NOMO-1 treated with DMSO at 0.1 percent for 48 hours (cell line): ENCODE measurements around the gene TBCEL.
A peak's percentile ranks its signal among the peaks of the same experiment; 100 is the strongest.
"Not testable (repeated sequence)": the region's sequence is repeated elsewhere in the genome, so short reads cannot be mapped to it uniquely, and the experiment has no call there.

Source experiments
- DNase-seq: peaks from one replicate; lab custom pipeline; 2025; ENCODE audit not compliant: unreplicated experiment; lab: John Stamatoyannopoulos, UW

The TBCEL gene

DNA sequence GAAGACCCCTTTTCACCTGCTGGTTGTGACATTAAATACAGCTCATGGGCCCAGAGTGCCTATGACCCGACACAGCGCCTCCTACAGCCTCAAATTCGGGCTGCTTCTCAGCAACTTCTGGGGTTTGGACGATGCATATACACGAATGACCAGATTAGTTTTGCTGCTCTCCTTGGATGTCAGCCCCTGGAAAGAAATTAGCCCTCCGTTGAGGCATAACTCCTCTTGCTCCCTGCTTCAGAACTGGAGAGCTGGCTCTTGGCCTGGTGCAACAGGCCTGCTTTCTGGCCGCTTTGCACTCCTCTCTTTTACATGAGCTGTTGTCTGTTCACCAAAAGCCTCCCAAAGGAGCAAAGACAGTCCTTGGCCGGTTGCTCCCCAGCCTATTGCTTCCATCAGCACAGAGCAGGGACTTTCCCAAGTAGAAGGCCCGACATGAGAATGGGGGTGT lies 80.4 kb downstream of the TBCEL start:
- no peak for DNase-seq

DNA sequence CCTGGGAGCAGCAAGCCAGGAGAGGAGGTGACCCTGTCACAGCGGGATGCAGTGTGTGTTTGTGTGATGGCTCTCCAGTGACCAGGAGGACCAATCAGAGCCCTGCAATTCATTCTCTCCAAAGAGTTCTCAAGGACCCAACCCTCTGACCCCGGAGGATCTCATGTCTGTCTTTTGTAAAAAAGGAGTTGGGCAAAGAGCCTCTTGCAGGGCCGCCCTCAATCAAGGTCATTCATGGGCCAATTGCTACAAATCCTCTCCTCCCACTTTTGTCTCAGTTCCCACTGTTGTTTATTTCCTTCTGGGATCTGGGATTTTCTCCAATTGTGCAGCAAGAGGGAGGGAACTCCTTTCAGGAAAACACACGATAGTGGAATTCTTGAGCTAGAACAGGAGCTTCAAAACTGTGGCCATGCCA lies 81.2 kb downstream of the TBCEL start:
- DNase-seq, result no peak

DNA sequence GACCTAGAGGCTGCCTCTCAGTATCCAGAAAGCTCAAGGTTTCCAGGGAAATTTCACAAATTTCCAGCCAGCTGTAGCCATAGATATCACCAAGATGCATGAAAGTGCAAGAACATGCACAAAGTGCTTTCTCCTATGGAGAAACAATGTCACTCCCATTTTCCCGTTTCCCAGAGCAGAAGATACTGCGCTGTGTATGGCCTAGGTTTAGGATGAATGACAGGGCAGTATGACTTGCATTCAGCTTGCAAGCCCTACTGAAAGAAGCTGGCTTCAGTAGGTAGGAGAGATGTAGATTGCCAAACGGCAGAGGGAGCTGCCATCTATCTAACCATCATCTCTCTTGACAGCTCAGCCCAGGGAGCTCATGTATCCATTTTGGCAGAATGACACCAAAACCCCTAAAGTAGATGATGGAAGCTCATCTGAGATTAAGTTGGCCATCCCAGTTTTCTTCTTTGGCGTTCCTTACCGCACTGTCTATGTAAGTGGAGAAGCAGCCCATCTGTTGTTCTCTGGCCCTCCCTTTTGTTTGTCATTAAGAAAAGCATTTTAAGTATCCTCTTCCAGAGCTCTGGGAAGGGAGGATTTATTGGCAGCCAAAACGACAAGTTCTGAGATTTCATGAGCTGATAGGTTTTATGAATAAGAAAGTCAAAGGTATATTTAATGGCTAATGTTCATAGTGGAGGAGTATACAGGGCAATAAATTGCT lies 81.7 kb downstream of the TBCEL start:
- DNase-seq, result no peak

DNA sequence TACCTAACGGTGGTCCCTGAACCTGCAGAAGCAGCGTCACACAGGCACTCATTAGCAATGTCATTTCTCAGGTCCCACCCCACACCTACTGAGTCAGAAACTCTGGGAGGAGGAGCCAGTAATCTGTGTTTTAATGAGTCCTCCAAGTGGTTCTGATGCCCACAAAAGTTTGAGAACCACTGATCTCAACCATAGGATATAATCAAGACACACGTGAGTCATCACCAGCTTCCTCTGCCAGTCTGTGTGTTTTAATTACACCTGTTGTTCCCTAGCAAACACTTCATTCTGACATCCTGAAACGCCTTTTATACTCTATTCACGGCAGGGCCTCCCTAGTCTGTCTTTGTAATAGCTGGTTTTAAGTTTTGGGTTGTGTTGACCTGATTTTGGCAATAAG lies 82.9 kb downstream of the TBCEL start:
- DNase-seq, result no peak

DNA sequence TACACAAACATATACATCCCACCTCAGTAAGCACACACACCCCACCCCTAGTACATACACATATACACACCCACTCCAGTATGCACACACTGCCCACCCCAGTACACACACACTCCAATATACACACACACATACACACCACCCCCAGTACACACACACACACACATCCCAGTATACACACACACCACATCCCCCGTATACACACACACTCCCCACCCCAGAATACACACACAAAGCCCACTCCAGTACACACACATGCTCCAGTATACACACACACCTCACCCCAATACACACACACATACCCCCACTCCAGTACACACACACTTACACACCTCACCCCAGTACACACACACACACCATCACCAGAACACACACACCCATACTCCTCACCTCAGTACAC lies 84.5 kb downstream of the TBCEL start:
- no peak for DNase-seq

DNA sequence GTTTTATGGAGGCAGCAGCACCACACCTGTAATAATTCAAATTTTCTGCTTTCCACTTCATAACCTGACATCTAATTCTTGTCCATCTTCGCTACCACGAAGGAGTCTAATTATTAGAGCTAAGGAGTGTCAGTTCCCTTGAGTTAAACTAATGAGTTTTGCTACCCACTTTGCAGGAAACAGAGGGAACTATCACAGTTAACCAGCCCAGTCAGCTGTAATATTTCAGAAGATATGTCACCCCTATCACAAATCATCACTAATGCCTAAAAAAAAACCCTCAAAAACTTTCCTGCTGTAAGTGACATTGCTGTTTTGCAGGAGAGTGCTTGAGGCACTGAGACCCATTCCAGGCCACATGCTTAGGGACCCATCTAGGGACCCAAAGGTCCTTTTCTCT lies 85.6 kb downstream of the TBCEL start:
- DNase-seq, result no peak

DNA sequence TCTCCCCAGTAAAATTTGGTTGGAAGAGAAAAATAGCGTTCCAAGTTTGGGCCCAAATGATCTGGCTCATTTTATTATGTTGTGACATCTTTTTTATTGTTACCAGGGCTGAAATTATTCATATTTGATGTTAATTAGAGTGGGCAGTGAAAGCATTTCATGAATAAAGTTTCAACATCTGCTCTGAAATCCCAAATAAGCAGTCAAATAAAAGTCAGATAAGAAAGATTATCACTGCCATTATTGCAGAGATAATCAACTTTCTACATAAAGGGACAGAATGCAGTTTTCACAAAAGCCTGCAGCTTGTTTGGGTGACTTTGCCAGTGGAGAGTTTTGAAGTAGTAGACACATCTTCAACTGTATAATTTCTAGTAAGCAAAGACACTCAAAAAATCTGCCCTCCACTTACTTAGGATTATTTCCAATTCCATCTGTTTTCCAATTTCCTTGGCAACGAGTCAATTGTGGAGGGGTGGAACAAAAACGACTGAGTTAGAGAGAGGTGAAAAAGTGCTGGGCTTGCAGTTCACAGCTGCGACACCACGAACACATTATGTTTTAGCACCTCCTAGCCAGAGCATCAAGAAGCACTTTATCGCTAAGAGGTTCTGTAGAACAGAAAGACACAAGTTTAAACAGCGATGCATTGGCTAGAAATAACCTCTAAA lies 86.1 kb downstream of the TBCEL start:
- DNase-seq, result no peak

DNA sequence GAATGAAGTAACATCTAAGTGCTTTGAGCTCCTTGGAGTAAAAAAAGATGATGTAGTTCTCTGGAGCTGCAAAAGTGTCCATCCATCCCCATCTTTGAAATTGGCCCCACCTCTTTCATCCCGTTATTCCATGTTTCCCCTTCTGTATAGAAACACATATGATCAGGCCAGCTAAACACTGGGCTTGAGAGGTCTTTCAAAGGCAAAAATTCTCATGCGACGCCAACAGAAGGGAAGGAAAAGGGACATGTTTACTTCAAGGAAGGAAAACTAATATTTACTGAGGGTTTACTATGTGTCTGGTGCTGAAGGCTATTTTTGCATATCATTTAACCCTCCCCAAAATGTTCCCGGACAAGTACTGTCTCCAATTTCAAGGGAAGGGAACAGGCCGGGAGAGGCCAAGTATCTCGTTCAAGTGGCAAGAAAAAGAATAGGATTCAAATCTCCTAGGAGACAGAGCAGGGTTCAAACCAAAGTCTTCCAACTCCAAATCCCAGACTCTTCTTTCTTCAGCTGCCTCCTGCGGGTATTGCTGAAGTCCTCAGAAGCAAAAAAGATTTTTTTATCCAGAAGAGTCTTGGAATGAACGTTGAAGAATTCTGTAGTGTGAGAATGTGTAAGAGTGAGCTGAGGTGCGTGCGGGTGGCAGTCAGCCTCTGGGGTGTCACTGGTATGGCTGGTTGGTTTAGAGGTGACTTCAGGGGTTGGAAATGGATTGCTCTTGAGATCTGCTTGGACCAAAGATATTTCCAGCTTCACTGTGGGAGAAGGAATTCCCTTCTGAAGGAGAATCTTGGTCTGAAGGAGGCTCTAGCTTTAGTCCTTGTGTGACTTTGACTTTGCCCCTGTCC lies 87.2 kb downstream of the TBCEL start:
- DNase-seq, result no peak

DNA sequence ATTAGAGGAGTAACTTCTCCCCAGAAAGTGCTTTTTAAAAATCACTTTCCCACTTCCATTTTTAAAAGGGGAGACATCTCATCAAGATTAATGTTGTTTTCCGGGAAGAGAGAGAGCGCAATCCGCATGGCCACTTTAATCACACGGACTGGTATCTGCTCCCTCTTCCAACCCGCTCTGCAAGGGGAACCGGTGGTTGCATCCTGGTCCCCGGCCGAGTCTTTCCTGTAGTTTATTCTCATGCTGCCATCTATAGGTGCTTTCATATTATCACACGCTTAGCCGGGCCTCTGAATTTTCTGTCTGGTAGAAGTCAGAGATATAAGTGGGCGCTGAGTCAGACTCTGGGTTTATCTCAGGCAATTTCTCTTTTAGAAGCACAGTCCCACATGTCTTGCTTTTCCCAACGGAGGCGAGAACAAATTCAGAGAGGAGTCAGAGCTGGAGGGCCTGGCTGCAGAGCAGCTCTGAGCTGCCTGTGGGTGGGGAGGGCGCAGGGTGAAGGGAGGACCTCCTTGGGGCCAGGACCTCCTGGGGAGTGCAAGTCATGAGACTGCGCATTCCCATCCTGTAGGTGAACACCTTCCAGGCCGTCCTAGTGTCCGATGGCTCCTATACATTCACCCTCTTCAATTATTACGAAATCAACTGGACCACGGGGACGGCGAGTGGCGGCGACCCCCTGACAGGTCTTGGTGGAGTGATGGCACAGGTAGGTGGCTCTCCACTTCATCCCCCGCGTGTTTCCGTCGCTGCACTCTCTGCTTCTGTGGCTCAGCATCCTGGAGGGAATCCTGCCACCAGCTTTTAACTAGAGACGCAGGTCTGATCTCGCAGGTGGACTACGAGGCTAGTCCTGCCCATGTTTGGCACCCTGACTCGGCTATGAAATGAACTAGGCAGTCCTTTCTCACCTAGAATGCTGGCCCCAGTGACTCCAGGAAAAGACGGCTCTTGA lies 88.9 kb downstream of the TBCEL start:
- peak; percentile 61 for DNase-seq

DNA sequence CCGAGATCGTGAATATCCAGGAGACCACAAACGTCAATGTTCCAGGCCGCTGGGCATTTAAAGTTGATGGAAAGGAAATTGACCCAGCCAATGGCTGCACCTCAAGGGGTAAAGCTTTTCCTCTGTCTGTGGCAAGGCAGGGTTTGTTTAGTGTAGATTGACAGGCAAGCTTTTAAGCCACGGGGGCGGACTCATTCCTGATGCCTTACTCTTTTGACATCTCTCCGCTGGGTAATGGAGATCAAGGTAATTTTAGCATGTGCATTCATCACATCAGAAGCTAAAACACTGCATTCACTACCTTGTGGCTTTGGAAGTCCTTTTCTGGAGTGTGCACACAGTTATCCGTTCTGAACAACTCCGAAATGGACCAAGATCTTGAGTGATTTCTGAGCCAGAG lies 89.7 kb downstream of the TBCEL start:
- no peak for DNase-seq

DNA sequence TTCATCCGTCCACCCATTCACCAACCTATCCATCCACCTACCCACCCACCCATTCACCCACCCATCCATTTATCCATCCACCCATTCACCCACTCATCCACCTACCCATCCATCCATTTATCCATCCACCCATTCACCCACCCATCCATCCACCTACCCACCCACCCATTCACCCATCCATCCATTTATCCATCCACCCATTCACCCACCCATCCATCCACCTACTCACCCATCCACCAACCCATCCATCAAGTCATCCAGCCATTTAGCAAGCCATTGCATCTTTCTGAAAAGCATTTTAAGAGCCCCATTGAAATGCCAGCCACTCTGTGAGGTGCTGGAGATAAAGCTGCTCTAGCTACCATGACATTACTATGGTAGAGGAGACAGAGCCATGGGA lies 91.1 kb downstream of the TBCEL start:
- DNase-seq, result not testable (repeated sequence)

DNA sequence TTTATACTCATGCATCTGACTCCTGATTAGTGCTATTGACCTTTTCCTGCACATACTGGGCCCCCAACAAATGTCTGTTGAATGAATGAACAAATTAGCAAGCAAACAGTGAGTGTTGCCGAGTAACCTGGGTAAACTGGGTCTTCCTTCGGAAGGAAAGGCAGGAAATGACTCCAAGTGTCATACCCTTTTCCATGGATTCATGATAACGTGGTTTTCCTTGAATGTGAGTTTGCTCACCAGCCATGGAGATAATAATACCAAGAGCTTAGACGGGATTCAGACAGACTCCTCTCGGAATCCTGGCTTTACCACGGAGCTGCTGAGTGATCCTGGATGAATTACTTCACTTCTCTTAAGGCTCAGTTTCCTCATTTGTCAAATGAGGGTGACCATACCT lies 93.9 kb downstream of the TBCEL start:
- DNase-seq, result no peak

DNA sequence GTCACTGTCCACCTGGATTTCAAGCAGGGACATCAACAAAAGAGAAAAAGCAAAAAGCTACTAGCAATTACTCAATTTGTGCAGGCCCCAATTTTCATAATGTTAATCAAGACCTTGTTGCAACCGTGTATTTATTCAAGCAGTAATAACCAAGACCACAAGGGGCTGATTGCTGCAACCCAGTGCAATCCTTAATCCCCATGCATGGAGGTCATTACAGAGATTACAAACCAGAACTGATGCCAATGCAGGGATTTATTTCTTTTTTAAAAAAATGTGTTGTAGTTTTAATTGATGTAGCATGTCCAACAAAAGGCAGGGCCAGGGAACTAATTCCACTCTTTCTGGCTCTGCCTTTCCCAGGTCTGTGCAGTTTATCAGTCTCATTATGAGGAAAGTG lies 95.5 kb downstream of the TBCEL start:
- DNase-seq, result no peak

DNA sequence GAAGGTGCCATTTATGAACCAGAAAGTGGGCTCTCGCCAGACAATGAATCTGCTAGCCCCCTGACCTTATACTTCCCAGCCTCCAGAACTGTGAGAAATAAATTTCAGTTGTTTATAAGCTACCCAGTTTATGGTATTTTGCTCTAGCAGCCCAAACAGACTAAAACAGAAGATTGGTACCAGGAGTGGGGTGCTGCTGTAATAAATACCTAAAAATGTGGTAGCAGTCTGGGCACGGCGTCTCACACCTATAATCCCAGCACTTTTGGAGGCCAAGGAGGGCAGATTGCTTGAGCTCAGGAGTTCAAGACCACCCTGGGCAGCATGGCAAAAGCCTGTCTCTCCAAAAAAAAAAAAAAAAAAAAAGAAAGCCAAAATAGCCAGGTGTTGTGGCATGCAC lies 98.4 kb downstream of the TBCEL start:
- DNase-seq, result no peak

DNA sequence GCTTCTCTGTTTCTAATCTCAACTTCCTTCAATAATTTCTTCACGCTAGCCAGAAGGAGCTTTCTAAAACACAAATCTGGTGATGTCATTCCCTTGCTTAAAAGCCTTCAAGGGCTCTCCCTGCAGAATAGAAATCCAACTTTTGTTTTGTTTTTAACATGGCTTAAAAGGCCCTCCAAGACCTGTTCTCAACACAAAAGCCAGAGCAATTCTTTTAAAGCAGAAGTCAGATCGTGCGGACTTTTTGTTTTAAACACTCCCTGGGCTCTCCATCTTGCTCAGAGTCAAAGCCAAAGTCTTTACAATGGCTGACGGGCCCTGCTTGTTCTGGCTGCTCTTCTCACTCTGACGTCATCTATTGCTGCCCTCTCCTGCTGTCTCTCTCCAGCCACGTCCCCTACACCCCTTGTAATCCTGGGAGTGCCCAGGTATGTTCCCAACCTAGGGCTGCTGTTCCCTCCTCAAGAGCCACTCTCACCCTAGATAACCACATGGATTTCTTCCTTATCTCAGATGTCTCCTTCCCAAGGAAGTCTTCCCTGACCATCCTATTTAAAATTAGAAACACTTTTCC lies 99.7 kb downstream of the TBCEL start:
- no peak for DNase-seq

DNA sequence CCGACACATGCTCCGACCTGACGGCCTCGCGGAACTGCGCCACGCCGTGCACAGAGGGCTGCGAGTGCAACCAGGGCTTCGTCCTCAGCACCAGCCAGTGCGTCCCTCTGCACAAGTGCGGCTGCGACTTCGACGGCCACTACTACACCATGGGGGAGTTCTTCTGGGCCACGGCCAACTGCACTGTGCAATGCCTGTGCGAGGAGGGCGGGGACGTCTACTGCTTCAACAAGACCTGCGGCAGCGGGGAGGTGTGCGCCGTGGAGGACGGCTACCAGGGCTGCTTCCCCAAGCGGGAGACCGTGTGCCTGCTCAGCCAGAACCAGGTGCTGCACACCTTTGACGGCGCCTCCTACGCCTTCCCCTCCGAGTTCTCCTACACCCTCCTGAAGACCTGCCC lies 103.9 kb downstream of the TBCEL start:
- DNase-seq, result no peak

DNA sequence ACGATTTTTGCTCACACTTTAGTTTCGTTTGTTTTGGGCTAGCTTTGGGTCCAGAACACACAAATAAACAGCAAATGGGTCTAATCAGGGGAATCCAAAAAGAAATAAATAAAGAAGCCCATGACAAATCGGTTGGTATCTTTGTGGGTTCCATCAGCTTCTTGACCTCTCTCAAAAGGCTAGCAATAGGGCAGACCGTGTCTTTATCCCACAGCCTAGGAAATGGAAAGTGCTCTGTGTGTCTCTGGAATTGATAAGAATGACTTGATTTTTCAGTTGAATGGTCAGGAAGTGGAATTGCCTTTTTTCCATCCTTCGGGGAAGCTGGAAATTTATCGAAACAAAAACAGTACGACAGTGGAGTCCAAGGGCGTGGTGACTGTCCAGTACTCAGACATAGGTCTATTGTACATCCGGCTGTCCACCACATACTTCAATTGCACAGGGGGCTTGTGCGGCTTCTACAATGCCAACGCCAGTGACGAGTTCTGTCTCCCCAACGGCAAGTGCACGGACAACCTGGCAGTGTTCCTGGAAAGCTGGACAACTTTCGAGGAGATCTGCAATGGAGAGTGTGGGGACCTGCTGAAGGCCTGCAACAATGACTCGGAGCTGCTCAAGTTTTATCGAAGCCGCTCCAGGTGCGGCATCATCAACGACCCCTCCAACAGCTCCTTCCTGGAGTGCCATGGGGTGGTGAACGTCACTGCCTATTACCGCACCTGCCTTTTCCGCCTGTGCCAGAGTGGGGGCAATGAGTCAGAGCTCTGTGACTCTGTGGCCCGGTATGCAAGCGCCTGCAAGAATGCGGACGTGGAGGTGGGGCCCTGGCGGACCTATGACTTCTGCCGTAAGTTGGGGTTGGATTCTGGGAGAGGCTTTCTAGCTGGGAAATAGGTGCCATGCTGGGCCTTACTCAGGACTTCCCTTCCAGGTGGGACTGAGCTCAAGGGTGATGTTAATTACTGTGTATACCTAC lies 105.7 kb downstream of the TBCEL start:
- DNase-seq, result no peak

DNA sequence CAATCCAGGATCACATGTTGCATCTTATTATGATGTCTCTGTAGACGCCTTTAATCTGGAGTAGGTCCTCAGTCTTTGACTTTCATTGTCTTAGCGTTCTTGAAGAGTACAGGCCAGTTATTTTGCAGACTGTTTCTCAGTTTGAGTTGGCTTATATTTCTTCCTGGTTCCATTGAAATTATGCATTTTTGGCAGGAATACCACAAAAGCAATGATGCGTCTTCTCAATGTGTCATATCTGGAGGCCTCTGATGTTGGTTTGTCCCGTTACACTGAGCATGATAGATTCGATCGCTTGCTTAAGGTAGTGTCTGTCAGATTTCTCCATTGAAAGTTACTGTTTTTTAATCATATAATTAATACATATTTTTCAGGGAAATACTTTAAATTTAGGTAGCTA lies 107.8 kb downstream of the TBCEL start:
- no peak for DNase-seq
